Osteocyte (in vitro differentiated cells): Measurements from ENCODE around the gene GPR84. TPM values are rescaled to one million over a fixed set of nuclear protein-coding genes. Genes with fewer than 3 reads are reported as not detected.

ENCODE experiments used
- DNase-seq: peaks from one replicate; pipeline ENCODE4 v3.0.0; 2021; ENCODE audit warnings: mixed read lengths; ENCODE audit not compliant: unreplicated experiment; ENCODE audit errors: extremely low spot score
- H3K27ac Mint-ChIP-seq: one replicate; pipeline ENCODE4 v1.8.0; 2021; ENCODE audit warnings: mild to moderate bottlenecking, mixed read lengths; ENCODE audit not compliant: unreplicated experiment
- H3K27me3 Mint-ChIP-seq: one replicate; pipeline ENCODE4 v1.8.0; 2021; ENCODE audit warnings: mixed read lengths; ENCODE audit not compliant: unreplicated experiment
- H3K36me3 Mint-ChIP-seq: one replicate; pipeline ENCODE4 v1.8.0; 2021; ENCODE audit warnings: mixed read lengths; ENCODE audit not compliant: unreplicated experiment
- H3K4me1 Mint-ChIP-seq: one replicate; pipeline ENCODE4 v1.8.0; 2021; ENCODE audit warnings: mixed read lengths; ENCODE audit not compliant: unreplicated experiment
- H3K4me3 Mint-ChIP-seq: one replicate; pipeline ENCODE4 v1.8.0; 2021; ENCODE audit warnings: mild to moderate bottlenecking, moderate library complexity, mixed read lengths; ENCODE audit not compliant: unreplicated experiment
- H3K9me3 Mint-ChIP-seq: one replicate; pipeline ENCODE4 v1.8.0; 2021; ENCODE audit warnings: mixed read lengths; ENCODE audit not compliant: unreplicated experiment
- CTCF ChIP-seq: fragments of 200-600 bp; sonication (generic); IDR thresholded peaks from 2 replicates; pipeline ENCODE4 v1.5.0; 2021; ENCODE audit warnings: antibody characterized with exemption, mild to moderate bottlenecking, moderate library complexity
- total RNA-seq: library from RNA; stranded (reverse); gene quantifications from 2 replicates; pipeline ENCODE4 v1.2.1, GENCODE V29; 2021

GPR84 gene
- total RNA-seq, 1 donor from 2014 or later = not detected

- Mint-ChIP-seq H3K4me1 (peaks cover 62% of the 10 kb centered on the region), H3K4me3 (peak overlapping the region; percentile 62), H3K27me3 (no peaks in the 10 kb centered on the region), H3K36me3 (no peaks in the 10 kb centered on the region), H3K27ac (peak overlapping the region; percentile 68), H3K9me3 (no peaks in the 10 kb centered on the region)
- DNase-seq = no peak
- TF ChIP-seq CTCF = no peak
Observed at GRCh38 chr12:54369597-54370131, 5.4 kb upstream of the GPR84 start.

- Mint-ChIP-seq H3K27me3 (no peaks in the 10 kb centered on the region), H3K4me1 (peaks cover 55% of the 10 kb centered on the region), H3K27ac (peak overlapping the region; percentile 68), H3K4me3 (peak overlapping the region; percentile 62), H3K9me3 (no peaks in the 10 kb centered on the region), H3K36me3 (no peaks in the 10 kb centered on the region)
- TF ChIP-seq CTCF = peak; percentile 86
- DNase-seq = peak; percentile 95
Observed at GRCh38 chr12:54368709-54369596, 4.7 kb upstream of the GPR84 start.

- Mint-ChIP-seq H3K4me3 (peak overlapping the region; percentile 47), H3K9me3 (no peaks in the 10 kb centered on the region), H3K27me3 (no peaks in the 10 kb centered on the region), H3K27ac (peak overlapping the region; percentile 68), H3K36me3 (no peaks in the 10 kb centered on the region), H3K4me1 (peaks cover 47% of the 10 kb centered on the region)
- no peak for DNase-seq
- no peak for TF ChIP-seq CTCF
Observed at GRCh38 chr12:54368025-54368708, 3.9 kb upstream of the GPR84 start.

- Mint-ChIP-seq H3K27ac (no peak overlapping the region), H3K4me3 (no peak overlapping the region), H3K4me1 (peaks cover 16% of the 10 kb centered on the region), H3K9me3 (no peaks in the 10 kb centered on the region), H3K36me3 (no peaks in the 10 kb centered on the region), H3K27me3 (no peaks in the 10 kb centered on the region)
- TF ChIP-seq CTCF = no peak
- no peak for DNase-seq
Observed at GRCh38 chr12:54363618-54364017, 668 bp downstream of the GPR84 start.

- H3K27ac Mint-ChIP-seq = no peak overlapping the region
- no peaks in the 10 kb centered on the region for H3K9me3 Mint-ChIP-seq
- no peaks in the 10 kb centered on the region for H3K27me3 Mint-ChIP-seq
- H3K4me3 Mint-ChIP-seq = no peak overlapping the region
- no peaks in the 10 kb centered on the region for H3K36me3 Mint-ChIP-seq
- peaks cover 11% of the 10 kb centered on the region for H3K4me1 Mint-ChIP-seq
- TF ChIP-seq CTCF = no peak
- no peak for DNase-seq
Observed at GRCh38 chr12:54363047-54363446, 1.2 kb downstream of the GPR84 start.
